Daoy (cell line): ENCODE results near the gene OPRD1. TPM values are rescaled to one million over a fixed set of nuclear protein-coding genes. Genes with fewer than 3 reads are reported as not detected.
"Not testable (repeated sequence)": the region's sequence is repeated elsewhere in the genome, so short reads cannot be mapped to it uniquely, and the experiment has no call there.

Experiments
- DNase-seq: peaks from one replicate; pipeline ENCODE4 v3.0.0-alpha.2; 2015; ENCODE audit warnings: low read depth
- total RNA-seq: library from RNA; depleted of rRNA; stranded (reverse); fragments of >200 nt; shearing (Covaris generic); gene quantifications from 2 replicates; pipeline ENCODE4 v1.2.3, GENCODE V29; 2014; rRNA removed

The OPRD1 gene
- 0.21 and 0.34 TPM in 2 replicates for total RNA-seq

DNA sequence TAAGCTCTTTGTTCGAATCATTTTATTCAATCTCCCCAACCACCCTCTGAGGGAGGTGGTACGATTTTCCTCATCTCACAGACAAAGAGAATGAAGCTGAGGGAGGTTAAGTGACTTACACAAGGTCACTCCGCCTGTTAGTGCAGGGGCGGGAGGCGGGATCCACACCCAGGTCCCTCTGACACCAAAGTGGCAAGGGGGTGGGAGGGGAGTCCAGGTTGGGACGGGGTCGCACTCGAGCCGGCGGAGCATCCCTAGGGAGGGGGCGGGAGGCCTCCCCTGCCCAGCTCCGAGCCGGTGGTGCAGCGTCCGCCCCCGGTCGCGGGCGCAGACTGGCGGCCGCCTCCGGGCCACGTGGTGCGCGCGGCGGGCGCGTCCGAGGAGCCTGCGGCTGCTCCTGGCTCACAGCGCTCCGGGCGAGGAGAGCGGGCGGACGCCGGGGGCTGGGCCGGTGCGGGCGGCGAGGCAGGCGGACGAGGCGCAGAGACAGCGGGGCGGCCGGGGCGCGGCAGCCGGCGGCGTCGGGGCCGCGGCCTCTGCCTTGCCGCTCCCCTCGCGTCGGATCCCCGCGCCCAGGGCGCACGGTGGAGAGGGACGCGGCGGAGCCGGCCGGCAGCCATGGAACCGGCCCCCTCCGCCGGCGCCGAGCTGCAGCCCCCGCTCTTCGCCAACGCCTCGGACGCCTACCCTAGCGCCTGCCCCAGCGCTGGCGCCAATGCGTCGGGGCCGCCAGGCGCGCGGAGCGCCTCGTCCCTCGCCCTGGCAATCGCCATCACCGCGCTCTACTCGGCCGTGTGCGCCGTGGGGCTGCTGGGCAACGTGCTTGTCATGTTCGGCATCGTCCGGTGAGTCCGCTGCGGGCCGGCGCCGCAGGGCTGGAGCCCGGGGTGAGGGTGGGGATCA, at the start of gene OPRD1:
TSS of gene OPRD1 (plus strand) at position 405 of the 903 bp plus-strand sequence. CDS start at position 619, 214 bp downstream.
- no peak for DNase-seq

DNA sequence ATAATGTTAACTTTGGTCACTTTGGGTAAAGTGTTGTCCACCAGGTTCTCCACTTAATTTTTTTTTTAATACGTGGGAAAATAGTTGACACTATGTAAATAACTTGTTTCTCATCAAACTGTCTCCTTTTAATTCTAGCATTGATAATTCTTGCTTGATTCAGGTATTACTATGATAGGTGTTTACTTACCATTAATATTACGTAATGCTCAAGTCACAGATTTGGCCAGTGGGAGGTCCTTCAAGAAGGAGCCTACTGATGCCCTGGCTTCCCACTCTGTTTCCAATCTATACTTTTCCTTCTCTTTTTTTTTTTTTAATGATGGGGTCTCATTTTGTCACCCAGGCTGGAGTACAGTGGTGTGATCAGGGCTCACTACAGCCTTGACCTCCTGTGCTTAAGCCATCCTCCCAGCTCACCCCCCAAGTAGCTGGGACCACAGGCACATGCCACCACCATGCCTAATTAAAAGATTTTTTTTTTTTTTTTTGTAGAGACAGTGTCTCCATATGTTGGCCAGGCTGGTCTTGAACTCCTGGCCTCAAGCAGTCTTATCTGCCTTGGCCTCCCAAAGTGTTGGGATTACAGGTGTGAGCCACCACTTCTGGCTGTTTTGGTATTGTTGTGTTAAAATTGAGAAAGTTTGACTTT, 45.3 kb upstream of the OPRD1 start:
- no peak for DNase-seq

DNA sequence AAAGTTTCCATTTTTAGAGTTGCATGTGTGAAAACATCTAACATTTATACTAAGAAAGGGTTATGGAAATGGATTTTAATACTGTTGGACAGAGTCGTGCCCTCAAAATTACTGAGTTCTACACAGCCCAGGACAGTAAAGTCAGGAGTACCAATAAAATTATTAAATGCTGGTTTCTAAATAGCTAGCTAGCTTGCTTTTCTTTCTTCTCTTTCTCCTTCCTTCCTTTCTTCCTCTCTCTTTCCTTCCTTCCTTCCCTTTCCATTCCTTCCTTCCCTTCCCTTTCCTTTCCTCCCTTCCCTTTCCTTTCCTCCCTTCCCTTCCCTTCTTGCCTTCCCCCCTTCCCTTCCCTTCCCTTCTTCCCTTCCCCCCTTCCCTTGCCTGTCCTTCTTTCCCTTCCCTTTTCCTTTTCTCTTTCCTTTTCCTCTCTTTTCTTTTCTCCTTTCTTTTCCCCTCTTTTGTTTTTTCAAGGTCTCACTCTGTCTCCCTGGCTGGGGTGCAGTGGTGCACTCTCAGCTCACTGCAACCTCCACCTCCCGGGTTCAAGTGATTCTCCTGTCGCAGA, 41.3 kb upstream of the OPRD1 start:
- no peak for DNase-seq

DNA sequence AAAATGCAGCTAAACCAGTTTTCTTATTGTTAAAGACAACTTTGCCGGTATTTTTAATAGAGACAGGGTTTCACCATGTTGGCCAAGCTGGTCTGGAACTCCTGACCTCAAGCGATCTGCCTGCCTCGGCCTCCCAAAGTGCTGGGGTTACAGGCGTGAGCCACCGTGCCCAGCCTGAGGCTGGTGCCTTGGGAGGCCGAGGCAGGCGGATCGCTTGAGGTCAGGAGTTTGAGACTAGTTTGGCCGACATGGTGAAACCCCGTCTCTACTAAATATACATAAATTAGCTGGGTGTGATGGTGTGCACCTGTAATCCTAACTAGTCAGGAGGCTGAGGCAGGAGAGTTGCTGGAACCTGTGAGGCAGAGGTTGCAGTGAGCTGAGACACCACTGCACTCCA, 40.0 kb upstream of the OPRD1 start:
- DNase-seq, result not testable (repeated sequence)

DNA sequence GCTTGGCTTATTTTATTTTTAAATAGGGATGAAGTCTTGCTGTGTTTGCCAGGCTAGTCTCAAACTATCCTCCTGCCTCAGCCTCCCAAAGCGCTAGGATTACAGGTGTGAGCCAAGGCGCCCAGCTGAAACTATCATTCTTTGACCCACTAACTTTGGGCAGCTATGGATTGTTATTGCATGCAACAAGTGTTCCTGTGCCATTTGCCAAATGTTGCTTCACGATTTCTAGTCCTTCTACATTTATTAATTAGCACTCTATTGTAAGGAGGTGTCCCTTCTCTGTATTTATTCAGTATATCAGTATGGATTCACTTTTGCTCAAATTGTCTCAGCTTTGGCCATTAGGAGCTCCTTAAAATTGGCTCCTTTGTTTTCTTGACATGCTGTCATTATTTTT, 38.9 kb upstream of the OPRD1 start:
- no peak for DNase-seq

DNA sequence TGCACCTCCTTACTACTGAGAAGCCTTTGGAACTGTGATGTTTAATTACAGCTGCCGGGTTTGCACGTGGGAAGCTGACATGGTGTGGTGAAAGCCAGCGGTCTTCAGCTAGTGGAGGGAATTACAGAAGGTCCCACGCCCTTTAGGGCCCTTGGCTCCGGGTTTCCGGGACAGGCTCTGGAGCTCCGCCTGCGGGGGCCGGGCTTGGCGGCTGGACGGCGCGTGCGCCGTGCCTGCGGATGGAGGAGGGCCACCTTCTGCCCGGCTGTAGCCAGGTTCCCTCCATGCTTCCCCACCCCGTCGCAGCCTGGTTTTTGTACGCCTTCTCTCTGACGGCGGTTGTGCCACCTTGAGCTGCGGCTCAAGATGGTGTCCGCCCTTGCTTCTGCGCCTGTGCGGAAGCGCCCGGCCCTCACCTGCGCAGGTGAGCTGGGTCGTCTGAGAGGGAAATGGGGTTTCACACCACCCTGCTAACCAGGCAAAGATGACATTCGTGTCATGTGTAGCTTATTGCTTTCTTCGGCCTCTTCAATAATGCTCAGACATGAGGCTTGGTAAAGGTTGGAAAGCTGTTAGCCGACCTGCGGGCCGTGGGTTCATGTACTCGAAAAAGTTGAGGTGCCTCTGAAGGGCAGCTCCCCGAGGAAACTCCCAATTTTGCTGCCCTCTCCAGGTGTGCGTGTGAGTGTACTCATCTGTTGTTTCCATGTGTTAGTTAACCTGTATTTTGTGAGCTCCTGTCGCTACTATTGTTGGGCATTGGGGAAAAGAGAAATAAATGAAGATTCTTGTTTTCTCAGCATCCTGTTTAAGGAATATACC, 36.6 kb upstream of the OPRD1 start:
- DNase-seq, result no peak

DNA sequence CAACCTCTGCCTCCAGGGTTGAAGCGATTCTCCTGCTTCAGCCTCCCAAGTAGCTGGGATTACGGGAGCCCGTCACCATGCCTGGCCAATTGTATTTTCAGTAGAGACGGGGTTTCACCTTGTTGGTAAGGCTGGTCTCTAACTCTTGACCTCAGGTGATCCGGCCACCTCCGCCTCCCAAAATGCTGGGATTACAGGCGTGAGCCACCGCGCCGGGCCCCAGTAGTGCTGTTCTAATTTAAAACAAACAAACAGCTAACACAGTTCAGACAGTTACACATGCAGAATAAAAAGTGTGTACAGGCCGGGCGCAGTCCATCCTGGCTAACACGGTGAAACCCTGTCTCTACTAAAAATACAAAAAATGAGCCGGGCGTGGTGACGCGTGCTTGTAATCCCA, 35.6 kb upstream of the OPRD1 start:
- DNase-seq, result no peak

DNA sequence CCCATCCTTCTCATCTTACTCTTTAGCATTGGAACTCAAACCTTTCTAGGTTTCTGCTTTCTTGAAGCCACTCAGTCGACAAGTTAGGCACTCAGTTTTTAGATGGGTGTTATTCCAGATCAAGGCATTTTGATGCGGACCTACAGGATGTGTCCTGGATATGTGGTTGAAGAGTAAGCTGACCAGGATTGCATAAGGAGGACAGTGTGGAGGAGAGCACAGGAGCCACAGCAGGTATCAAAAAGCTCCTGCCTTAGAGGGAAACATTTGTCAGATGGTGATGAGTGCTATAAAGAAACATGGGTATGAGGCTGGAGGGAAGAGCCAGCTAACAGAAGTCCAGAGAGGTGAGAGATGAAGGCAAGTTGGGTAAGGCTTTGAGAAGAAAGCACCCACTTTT, 33.9 kb upstream of the OPRD1 start:
- no peak for DNase-seq

DNA sequence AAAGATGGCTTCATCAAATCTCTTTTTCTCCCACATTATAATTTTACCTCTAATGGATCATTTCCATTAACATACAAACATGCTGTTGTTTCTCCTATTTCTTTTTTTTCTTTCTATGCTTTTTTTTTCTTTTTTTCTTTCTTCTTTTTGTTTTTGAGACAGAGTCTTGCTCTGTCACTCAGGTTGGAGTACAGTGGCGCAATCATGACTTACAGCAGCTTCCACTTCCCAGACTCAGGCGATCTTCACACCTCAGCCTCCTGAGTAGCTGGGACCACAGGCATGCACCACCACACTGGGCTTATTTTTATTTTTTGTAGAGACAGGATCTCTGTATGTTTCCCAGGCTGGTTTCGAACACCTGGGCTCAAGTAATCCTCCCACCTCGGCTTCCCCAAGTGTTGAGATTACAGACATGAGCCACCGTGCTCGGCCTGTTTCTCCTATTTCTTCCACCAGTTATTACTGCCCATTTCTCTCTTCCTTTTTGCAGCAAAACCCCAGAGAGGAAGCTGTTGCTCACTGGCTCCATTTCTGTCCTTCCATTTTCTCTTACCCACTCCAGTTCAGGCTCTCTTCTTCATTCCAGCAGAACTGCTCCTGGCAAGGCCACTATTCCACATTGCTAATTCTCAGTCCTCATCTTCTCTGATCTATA, 32.1 kb upstream of the OPRD1 start:
- DNase-seq, result no peak

DNA sequence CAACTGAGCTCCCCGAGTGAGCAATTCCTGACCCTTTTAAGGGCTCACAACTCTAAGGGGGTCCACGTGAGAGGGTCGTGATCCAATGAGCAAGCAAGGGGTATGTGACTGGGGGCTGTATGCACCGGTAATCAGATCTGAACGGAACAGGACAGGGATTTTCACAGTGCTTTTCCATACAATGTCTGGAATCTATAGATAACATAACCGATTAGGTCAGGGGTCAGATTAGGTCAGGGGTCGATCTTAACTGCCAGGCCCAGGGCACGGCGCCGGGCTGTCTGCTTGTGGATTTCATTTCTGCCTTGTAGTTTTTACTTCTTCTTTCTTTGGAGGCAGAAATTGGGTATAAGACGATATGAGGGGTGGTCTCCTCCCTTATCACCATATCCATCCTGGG, 30.7 kb upstream of the OPRD1 start:
- no peak for DNase-seq

DNA sequence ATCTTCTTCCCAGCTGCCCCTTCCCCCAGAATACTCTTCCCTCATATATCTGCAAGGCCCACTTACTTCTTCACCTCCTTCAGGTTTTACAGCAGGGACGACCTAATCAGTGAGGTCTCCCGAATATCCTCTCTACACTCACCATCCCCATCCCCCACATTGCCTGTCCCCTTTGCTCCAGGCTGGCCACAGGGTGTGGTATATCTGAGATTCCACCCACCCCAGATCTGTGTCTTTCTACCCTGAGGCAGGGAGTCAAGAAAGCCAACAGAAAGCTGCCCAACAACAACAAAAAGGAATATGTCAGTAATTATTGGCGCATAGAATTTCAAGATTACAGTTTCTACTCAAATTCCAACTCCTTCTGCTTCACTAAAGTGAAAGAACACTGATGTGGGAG, 30.0 kb upstream of the OPRD1 start:
- no peak for DNase-seq

DNA sequence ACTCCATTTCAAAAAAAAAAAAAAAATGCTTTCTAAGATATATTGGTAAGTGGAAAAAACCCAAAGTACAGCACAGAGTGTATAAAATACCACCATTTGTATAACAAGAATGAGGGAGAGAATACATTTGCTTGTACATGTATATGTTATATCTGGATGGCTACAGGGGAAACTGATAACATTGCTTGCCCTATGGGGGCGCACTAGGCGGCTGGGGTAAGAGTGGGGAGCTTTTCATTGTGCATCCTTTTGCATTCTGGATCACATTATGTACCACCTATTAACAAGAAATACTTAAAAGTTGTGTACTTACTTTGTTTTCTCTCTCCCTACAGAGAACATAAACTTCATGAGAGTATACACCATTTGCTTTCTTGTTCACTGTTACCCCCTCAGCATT, 28.6 kb upstream of the OPRD1 start:
- no peak for DNase-seq

DNA sequence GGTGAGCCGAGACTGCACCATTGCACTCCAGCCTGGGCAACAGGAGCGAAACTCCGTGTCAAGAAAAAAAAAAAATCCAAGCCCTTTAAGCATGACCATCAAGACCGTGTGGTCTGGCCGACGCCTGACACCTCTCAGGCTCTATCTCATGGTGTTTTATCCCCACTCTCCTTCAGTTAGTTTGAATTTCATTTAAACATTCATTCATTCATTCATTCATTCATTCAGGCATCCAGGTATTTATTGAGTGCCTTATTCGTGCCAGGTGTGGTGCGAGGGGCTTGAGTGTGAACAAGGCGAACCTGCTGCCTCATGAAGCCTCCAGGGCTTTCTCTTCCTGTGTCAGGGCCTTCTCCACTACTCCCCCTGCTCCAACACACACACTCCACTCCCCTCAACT, 22.6 kb upstream of the OPRD1 start:
- DNase-seq, result no peak

DNA sequence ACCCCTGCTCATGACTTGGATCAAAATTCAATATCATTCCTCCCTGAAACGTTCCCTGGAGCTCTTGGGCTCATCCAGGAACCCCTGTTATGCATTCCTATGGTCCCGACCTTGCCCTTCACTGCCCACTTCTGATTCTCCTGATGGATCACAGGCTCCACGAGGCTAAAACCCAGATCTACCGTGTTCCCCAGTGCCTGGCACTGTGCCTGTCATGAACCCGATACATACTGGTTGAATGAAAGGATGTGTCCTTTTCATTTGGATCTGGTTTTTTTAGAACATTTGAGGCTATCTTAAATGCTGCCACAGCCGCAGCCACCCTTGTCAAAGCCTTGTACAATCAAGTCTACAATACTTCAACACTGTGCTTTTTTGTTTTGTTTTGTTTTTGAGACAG, 22.2 kb upstream of the OPRD1 start:
- no peak for DNase-seq

DNA sequence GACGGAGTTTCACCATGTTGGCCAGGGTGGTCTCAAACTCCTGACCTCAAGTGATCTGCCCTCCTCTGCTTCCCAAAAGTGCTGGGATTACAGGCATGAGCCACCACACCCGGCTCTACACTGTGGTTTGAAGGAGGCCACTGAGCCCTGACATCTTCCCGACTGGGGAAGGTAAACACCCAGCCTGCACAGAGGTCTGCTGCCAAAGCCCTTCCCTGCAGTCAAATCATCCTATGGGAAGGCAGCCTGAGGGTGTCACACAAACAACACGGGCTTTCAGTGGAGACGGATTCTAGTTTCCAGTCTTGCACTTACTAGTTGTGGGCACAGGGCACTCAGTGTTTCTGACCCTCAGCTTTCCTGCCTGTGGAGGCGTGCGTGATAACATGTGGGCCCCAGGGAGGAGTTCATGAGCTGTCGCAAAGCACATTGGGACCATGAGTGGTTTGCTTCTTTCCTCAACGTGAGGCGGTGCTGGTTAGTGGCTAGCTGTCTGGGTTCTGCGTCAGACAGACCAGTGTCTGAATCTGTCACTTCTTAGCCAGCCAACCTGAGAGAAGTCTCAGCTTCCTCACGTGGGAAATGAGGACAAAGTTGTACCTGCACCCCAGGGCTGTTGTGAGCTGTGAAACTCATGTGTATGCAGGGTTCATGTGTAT, 21.5 kb upstream of the OPRD1 start:
- no peak for DNase-seq

DNA sequence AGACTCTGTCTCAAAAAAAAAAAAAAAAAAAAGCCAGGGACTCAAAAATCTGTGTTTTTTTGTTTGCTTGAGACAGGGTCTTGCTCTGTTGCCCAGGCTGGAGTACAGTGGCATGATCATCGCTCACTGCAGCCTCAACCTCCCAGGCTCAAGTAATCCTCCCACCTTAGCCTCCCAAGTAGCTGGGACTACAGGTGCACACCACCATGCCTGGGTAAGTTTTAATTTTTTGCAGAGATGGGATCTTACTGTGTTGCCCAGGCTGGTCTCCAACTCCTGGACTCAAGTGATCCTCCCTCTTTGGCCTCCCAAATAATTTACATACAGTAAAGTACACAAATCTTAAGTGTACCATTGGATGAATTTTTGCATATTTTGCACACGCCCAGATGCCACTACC, 20.0 kb upstream of the OPRD1 start:
- not testable (repeated sequence) for DNase-seq

DNA sequence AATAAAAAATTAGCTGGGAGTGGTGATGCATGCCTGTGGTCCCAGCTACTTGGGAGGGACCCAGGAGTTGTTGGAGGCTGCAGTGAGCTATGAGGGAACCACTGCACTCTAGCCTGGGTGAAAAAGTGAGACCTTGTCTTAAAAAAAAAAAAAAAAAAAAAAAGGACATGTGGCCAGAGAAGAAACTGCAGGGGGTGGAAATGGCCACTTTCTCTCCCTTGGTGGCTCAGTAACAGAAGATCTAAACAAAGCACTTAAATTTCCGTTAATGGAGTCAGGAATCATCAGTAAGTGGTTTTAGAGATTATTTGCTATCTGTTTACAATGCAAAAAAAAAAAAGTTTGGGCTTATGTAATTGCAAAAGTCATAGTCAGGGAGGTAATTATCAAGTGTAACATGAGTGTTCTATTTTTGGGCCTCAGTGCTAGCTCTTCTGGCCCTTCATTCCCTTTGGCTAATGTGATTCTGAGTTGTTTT, 19.3 kb upstream of the OPRD1 start:
- no peak for DNase-seq

DNA sequence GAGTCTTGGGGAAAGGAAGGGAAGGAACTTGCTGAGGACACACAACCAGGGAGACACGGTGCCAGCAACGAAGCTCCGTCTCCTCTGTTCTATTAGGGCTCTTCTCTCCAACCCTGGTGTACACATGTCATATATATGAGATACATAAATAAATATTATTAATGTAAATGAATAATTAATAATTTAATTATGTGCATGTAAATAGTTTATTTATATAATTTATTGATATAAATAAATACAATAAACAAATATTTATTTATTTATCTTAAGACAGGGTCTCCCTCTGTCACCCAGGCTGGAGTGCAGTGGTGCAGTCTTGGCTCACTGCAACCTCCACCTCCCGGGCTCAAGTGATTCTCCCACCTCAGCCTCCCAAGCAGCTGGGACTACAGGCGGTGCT, 17.4 kb upstream of the OPRD1 start:
- not testable (repeated sequence) for DNase-seq

DNA sequence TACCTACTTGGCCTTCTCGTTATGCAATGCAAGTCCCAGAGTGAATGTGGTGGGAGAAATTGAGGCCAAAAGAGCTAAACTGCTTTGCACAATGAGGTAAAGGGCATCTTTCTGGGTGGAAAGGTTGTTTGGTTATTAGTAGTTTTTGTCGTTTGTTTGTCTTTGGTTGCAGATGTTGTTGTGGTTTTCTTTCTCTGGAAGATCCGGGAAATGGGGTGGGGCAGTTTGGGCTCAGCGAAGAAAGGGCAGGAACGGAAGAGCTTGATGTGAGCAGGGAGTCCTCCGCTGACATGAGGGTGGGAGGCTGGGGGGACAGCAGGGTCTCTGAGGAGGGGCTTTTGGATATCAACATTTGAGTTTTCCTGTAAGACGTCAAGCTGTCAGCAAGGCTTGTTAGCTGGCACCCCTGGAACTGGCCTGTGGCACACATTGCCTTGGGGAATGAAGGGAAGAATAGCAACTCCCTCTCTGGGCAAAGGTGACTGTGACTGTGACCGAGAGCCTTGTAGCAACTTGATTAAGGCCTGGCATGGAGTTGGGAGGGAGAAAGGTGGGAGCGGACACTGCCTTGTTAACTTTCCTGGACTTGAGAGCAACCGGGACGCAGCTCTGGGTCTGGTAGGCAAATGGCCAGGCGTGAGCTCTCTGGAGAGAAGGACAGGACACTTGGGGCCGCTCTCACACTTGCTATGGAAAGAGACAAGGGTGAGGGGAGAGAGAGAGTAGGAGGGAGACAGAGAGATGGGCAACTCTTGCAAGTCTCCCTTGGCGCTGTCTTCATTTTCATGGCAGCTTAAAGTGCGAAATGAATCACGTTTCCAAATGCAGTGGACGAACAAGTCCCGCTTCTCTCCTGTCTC, 15.4 kb upstream of the OPRD1 start:
- DNase-seq, result peak; percentile 21

DNA sequence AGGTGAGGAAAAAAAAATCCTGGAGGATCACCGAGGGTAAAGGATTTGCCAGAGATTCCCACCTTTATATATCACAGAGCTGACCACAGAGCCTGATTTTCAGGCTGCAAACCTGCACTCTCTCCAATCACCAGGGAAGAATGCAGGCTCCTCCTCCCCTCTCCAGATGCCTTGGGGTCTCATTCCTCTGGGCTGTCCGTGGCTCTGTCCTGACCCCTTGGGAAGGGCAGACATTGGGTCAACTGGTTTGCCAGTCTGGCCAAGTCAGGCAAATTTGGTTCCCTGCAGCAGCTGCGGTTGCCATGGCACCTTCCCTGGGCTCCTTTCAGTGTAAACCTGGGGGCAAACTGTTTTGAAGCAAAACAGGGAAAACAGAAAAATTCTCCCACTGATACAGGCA, 11.6 kb upstream of the OPRD1 start:
- DNase-seq, result no peak
